Subcutaneous adipose tissue (tissue), 4 donors: ENCODE measurements around the gene HECW1. TPM values are rescaled to one million over a fixed set of nuclear protein-coding genes. Genes with fewer than 3 reads are reported as not detected.

Source experiments
- CTCF ChIP-seq: fragments of 450-650 bp; IDR thresholded peaks from one replicate; pipeline ENCODE4 v1.5.1; 2016; ENCODE audit warnings: low read depth, mild to moderate bottlenecking, control low read depth, antibody characterized with exemption, moderate library complexity
- total RNA-seq, 4 donors: library from RNA; depleted of rRNA; stranded (reverse); fragments of >200 nt; gene quantifications; one replicate each; pipeline ENCODE4 v1.1.0, GENCODE V29; 2016

HECW1 gene
- total RNA-seq, 4 donors from 2014 or later: 0.38 to 2.2 (median 0.80) TPM

- TF ChIP-seq CTCF: no peak
Measured at GRCh38 chr7:43078794-43079193, 33.7 kb upstream of the HECW1 start.

- no peak for TF ChIP-seq CTCF
Measured at GRCh38 chr7:43081603-43082002, 30.8 kb upstream of the HECW1 start.

GRCh38 chr7:43083106-43083505 lies 29.3 kb upstream of the HECW1 start:
- no peak for TF ChIP-seq CTCF

GRCh38 chr7:43085017-43085416 lies 27.4 kb upstream of the HECW1 start:
- TF ChIP-seq CTCF: no peak

- no peak for TF ChIP-seq CTCF
Measured at GRCh38 chr7:43085992-43086391, 26.5 kb upstream of the HECW1 start.

- no peak for TF ChIP-seq CTCF
Measured at GRCh38 chr7:43092819-43093218, 19.6 kb upstream of the HECW1 start.

- TF ChIP-seq CTCF: no peak
Measured at GRCh38 chr7:43096875-43097274, 15.6 kb upstream of the HECW1 start.
